ENCODE results near the gene PIKFYVE.

The PIKFYVE gene

DNA sequence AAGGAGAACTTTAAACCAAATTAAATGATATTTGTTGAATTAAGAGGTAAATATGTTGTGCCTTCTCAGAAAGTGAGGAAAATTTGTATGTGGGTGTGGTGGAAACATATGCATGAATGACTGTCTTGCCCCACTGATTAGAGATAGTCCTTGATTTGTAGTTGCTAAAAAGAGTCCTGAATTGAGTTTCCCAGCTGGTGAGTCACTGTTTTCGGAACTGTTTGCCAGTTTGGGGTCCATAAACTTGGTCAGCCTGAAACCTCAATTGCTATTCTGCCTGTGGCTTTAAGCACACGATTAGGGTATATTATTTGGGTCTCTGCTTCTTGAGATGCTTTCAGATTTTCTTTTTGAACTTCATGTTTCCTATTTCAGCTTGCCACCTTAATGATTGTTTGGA lies 53.3 kb downstream of the PIKFYVE start:
- TF ChIP-seq ZNF202 (tag by site-specific recombination; IDR thresholded peaks at IDR 0.05; ENCODE audit: borderline replicate concordance): no peak
- TF ChIP-seq ZNF837 (tag by site-specific recombination; IDR thresholded peaks at IDR 0.05): no peak
- no peak for TF ChIP-seq ZNF558 (tag by site-specific recombination; IDR thresholded peaks at IDR 0.05)
- no peak for TF ChIP-seq ZNF670 (tag by site-specific recombination; IDR thresholded peaks at IDR 0.05; ENCODE audit: low read depth)
- no peak for TF ChIP-seq MZF1 (tag by site-specific recombination; IDR thresholded peaks at IDR 0.05; ENCODE audit: borderline replicate concordance)
- no peak for TF ChIP-seq ZNF571 (tag by site-specific recombination; IDR thresholded peaks at IDR 0.05)
- Histone ChIP-seq H3K36me3 (ENCODE audit: control insufficient read depth in 2 of 2, insufficient read depth in 1 of 2, low read length in 2 of 2) (peaks cover 21 to 48% of the 10 kb centered on the region in 2 experiments), H3K4me1 (ENCODE audit: control insufficient read depth, insufficient read depth, low read length) (no peaks in the 10 kb centered on the region), H3K9me3 (ENCODE audit: control insufficient read depth, insufficient read depth, low read depth, low read length) (no peaks in the 10 kb centered on the region), H3K4me3 (ENCODE audit: low read depth, low read length) (no peak overlapping the region), H3K27ac (ENCODE audit: extremely low read depth, low read depth, low read length) (no peak overlapping the region)
- POLR2A ChIA-PET: no interaction called here
- CTCF ChIA-PET: no interaction called here

DNA sequence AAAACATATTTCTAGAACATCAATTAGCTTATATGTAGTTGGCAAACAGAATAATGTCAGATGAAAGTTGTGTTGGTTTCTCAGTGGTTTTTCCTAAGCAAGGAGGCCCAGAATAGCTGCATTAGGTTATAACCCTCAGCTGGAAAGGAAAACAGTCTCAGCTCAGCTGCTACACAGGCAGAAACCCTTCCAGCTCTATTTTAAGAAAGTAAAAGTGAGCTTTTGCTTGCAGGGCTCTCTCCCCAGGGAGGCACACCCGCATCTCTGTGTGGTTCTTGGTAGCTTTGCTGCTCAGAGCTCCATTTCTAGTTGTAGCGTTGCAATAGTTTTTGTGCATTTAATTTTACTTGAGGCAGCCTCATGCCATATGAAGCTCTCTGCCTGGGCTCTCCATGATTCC lies 54.6 kb downstream of the PIKFYVE start:
- H3K4me1 ChIP-seq (ENCODE audit: control insufficient read depth, insufficient read depth, low read length): no peaks in the 10 kb centered on the region
- H3K9me3 ChIP-seq (ENCODE audit: control insufficient read depth, insufficient read depth, low read depth, low read length): no peaks in the 10 kb centered on the region
- TF ChIP-seq, protein P1, sequence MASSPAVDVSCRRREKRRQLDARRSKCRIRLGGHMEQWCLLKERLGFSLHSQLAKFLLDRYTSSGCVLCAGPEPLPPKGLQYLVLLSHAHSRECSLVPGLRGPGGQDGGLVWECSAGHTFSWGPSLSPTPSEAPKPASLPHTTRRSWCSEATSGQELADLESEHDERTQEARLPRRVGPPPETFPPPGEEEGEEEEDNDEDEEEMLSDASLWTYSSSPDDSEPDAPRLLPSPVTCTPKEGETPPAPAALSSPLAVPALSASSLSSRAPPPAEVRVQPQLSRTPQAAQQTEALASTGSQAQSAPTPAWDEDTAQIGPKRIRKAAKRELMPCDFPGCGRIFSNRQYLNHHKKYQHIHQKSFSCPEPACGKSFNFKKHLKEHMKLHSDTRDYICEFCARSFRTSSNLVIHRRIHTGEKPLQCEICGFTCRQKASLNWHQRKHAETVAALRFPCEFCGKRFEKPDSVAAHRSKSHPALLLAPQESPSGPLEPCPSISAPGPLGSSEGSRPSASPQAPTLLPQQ (tag by site-specific recombination; IDR thresholded peaks at IDR 0.05): no peak
- ChIA-PET CTCF (interaction anchor here (0.7 to 1.0 kb wide), 2 partner anchors 18 to 53 kb away, joined by 3 read pairs; no protein-coding TSS in a partner anchor), POLR2A (no interaction called here)
- peaks cover 20 to 47% of the 10 kb centered on the region in 2 experiments for H3K36me3 ChIP-seq (ENCODE audit: control insufficient read depth in 2 of 2, insufficient read depth in 1 of 2, low read length in 2 of 2)
- H3K27ac ChIP-seq (ENCODE audit: extremely low read depth, low read depth, low read length): no peak overlapping the region
- H3K4me3 ChIP-seq (ENCODE audit: low read depth, low read length): no peak overlapping the region

DNA sequence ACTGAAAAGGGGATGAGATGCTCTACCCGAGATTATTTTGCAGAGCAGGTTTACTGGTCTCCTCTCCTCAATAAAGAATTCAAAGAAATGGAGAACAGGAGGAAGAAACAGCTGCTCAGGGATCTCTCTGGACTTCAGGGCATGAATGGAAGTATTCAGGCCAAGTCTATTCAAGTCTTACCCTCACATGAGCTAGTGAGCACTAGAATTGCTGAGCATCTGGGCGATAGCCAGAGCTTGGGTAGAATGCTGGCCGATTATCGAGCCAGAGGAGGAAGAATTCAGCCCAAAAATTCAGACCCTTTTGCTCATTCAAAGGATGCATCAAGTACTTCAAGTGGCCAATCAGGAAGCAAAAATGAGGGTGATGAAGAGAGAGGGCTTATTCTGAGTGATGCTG lies 60.0 kb downstream of the PIKFYVE start:
- TF ChIP-seq ZNF521 (tag by site-specific recombination; IDR thresholded peaks at IDR 0.05) (no peak), ZNF398 (tag by site-specific recombination; IDR thresholded peaks at IDR 0.05) (no peak), ZNF366 (tag by site-specific recombination; conservative IDR thresholded peaks at IDR 0.05) (no peak), SCRT1 (tag by site-specific recombination; IDR thresholded peaks at IDR 0.05; ENCODE audit: borderline replicate concordance) (no peak), ZNF26 (tag by site-specific recombination; IDR thresholded peaks at IDR 0.05) (no peak), ZNF776 (tag by site-specific recombination; IDR thresholded peaks at IDR 0.05; ENCODE audit: borderline replicate concordance) (no peak), ZNF266 (tag by site-specific recombination; IDR thresholded peaks at IDR 0.05; ENCODE audit: low read depth) (no peak), ZNF248 (tag by site-specific recombination; IDR thresholded peaks at IDR 0.05) (no peak), ZNF473 (tag by site-specific recombination; IDR thresholded peaks at IDR 0.05) (no peak), ZNF580 (tag by site-specific recombination; IDR thresholded peaks at IDR 0.05) (no peak), ZNF112 (tag by site-specific recombination; IDR thresholded peaks at IDR 0.05) (no peak)
- TF ChIP-seq, protein P2, sequence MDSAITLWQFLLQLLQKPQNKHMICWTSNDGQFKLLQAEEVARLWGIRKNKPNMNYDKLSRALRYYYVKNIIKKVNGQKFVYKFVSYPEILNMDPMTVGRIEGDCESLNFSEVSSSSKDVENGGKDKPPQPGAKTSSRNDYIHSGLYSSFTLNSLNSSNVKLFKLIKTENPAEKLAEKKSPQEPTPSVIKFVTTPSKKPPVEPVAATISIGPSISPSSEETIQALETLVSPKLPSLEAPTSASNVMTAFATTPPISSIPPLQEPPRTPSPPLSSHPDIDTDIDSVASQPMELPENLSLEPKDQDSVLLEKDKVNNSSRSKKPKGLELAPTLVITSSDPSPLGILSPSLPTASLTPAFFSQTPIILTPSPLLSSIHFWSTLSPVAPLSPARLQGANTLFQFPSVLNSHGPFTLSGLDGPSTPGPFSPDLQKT (IDR thresholded peaks at IDR 0.05; ENCODE audit: borderline replicate concordance, low read depth, low read length): no peak
- TF ChIP-seq, protein P1 (tag by site-specific recombination; IDR thresholded peaks at IDR 0.05): no peak
- Histone ChIP-seq H3K9me3 (ENCODE audit: control insufficient read depth, insufficient read depth, low read depth, low read length) (no peaks in the 10 kb centered on the region), H3K36me3 (ENCODE audit: control insufficient read depth in 2 of 2, insufficient read depth in 1 of 2, low read length in 2 of 2) (peaks cover 28 to 63% of the 10 kb centered on the region in 2 experiments), H3K4me1 (ENCODE audit: control insufficient read depth, insufficient read depth, low read length) (no peaks in the 10 kb centered on the region), H3K27ac (ENCODE audit: extremely low read depth, low read depth, low read length) (no peak overlapping the region), H3K4me3 (ENCODE audit: low read depth, low read length) (no peak overlapping the region)
- POLR2A ChIA-PET: no interaction called here
- CTCF ChIA-PET: interaction anchor here (0.6 to 0.7 kb wide), 2 partner anchors 9 to 241 kb away, joined by 3 to 4 read pairs; no protein-coding TSS in a partner anchor
